GM19438 (cell line): ENCODE measurements around the gene TRANK1.

Experiments
- ATAC-seq: cut with Tn5 transposase; IDR thresholded peaks from one replicate; pipeline ENCODE4 v1.9.1; 2021; ENCODE audit warnings: low read depth; ENCODE audit not compliant: unreplicated experiment

TRANK1 gene

GRCh38 chr3:36813305-36813704 is 131.5 kb downstream of the TRANK1 start:
- no peak for ATAC-seq

GRCh38 chr3:36812240-36812639 is 132.6 kb downstream of the TRANK1 start:
- ATAC-seq, result no peak

GRCh38 chr3:36811768-36812167 is 133.1 kb downstream of the TRANK1 start:
- no peak for ATAC-seq

- ATAC-seq, result no peak
These were observed 140.4 kb downstream of the TRANK1 start for GRCh38 chr3:36804295-36805055.

- no peak for ATAC-seq
These were observed 141.6 kb downstream of the TRANK1 start for GRCh38 chr3:36803091-36803791.

GRCh38 chr3:36800533-36801116 is 144.2 kb downstream of the TRANK1 start:
- ATAC-seq, result no peak

GRCh38 chr3:36796881-36797280 is 148.0 kb downstream of the TRANK1 start:
- ATAC-seq, result no peak

- no peak for ATAC-seq
These were observed 148.7 kb downstream of the TRANK1 start for GRCh38 chr3:36796161-36796560.

- ATAC-seq, result no peak
These were observed 149.2 kb downstream of the TRANK1 start for GRCh38 chr3:36795622-36796021.

GRCh38 chr3:36792342-36792741 is 152.5 kb downstream of the TRANK1 start:
- peak; percentile 77 for ATAC-seq

- no peak for ATAC-seq
These were observed 154.1 kb downstream of the TRANK1 start for GRCh38 chr3:36790765-36791164.

GRCh38 chr3:36786921-36787890 is 157.6 kb downstream of the TRANK1 start:
- no peak for ATAC-seq

- ATAC-seq, result no peak
These were observed 160.7 kb downstream of the TRANK1 start for GRCh38 chr3:36784138-36784635.

- peak; percentile 70 for ATAC-seq
These were observed 167.2 kb downstream of the TRANK1 start for GRCh38 chr3:36777424-36778218.
